SK-N-SH treated with all-trans-retinoic acid at 6 μM for 48 hours (cell line): ENCODE data around the gene SHC4.

Experiments used
- ATAC-seq: fragments of 200-7000 bp; cut with Tn5 transposase; 3 replicates; pipeline ENCODE4 v1.9.1; 2020; ENCODE audit warnings: mild to moderate bottlenecking, moderate library complexity
- ARNTL ChIP-seq: fragments of 450-650 bp; formaldehyde crosslinking; IDR thresholded peaks from 2 replicates; pipeline ENCODE4 v1.5.0; 2020; ENCODE audit warnings: low read depth, mild to moderate bottlenecking, moderate library complexity, borderline replicate concordance
- CSDC2 ChIP-seq: fragments of 250-450 bp; sonication (Bioruptor Pico); IDR thresholded peaks from 2 replicates; pipeline ENCODE4 v1.5.0; 2020; ENCODE audit warnings: mild to moderate bottlenecking, moderate library complexity
- CSRNP3 ChIP-seq: fragments of 250-450 bp; sonication (Bioruptor Pico); IDR thresholded peaks from 2 replicates; pipeline ENCODE4 v1.5.1; 2021; ENCODE audit warnings: mild to moderate bottlenecking, moderate library complexity
- ESRRG ChIP-seq: fragments of 250-450 bp; sonication (Bioruptor Pico); IDR thresholded peaks from 2 replicates; pipeline ENCODE4 v1.6.1; 2021; ENCODE audit warnings: mild to moderate bottlenecking
- GLIS3 ChIP-seq: fragments of 250-450 bp; sonication (Bioruptor Pico); IDR thresholded peaks from 2 replicates; pipeline ENCODE4 v1.5.0; 2020; ENCODE audit warnings: mild to moderate bottlenecking, moderate library complexity
- OSR1 ChIP-seq: fragments of 250-450 bp; sonication (Bioruptor Pico); IDR thresholded peaks from 2 replicates; pipeline ENCODE4 v1.8.0; 2022; ENCODE audit warnings: moderate library complexity, mild to moderate bottlenecking, inconsistent platforms
- PATZ1 ChIP-seq: fragments of 250-450 bp; sonication (Bioruptor Pico); IDR thresholded peaks from 2 replicates; pipeline ENCODE4 v1.8.0; 2020; ENCODE audit warnings: mild to moderate bottlenecking, moderate library complexity, borderline replicate concordance
- POU6F1 ChIP-seq: fragments of 250-450 bp; sonication (Bioruptor Pico); IDR thresholded peaks from 2 replicates; pipeline ENCODE4 v1.8.0; 2021; ENCODE audit warnings: low read depth, mild to moderate bottlenecking, moderate library complexity, borderline replicate concordance
- PPARA ChIP-seq: fragments of 250-450 bp; sonication (Bioruptor Pico); IDR thresholded peaks from 2 replicates; pipeline ENCODE4 v1.5.0; 2020; ENCODE audit warnings: mild to moderate bottlenecking, borderline replicate concordance
- RARB ChIP-seq: fragments of 250-450 bp; sonication (Bioruptor Pico); IDR thresholded peaks from 2 replicates; pipeline ENCODE4 v1.8.0; 2021; ENCODE audit warnings: mild to moderate bottlenecking, moderate library complexity
- SNAI2 ChIP-seq: fragments of 250-450 bp; sonication (Bioruptor Pico); IDR thresholded peaks from 2 replicates; pipeline ENCODE4 v1.5.0; 2020; ENCODE audit warnings: mild to moderate bottlenecking, moderate library complexity
- TOX ChIP-seq: fragments of 250-450 bp; sonication (Bioruptor Pico); IDR thresholded peaks from 2 replicates; pipeline ENCODE4 v1.8.0; 2021; ENCODE audit warnings: mild to moderate bottlenecking, moderate library complexity, borderline replicate concordance
- TSHZ2 ChIP-seq: fragments of 250-450 bp; sonication (Bioruptor Pico); IDR thresholded peaks from 2 replicates; pipeline ENCODE4 v1.5.0; 2020; ENCODE audit warnings: mild to moderate bottlenecking, moderate library complexity
- ZC3H10 ChIP-seq: fragments of 250-450 bp; sonication (Bioruptor Pico); IDR thresholded peaks from 2 replicates; pipeline ENCODE4 v1.5.1; 2021; ENCODE audit warnings: mild to moderate bottlenecking, moderate library complexity
- ZFP3 ChIP-seq: fragments of 250-450 bp; sonication (Bioruptor Pico); IDR thresholded peaks from 2 replicates; pipeline ENCODE4 v1.5.0; 2020; ENCODE audit warnings: mild to moderate bottlenecking, moderate library complexity
- ZFP30 ChIP-seq: fragments of 450-650 bp; formaldehyde crosslinking; IDR thresholded peaks from 2 replicates; pipeline ENCODE4 v1.5.0; 2022; ENCODE audit warnings: mild to moderate bottlenecking, moderate library complexity
- ZNF565 ChIP-seq: fragments of 450-650 bp; formaldehyde crosslinking; conservative IDR thresholded peaks from 2 replicates; pipeline ENCODE4 v1.5.0; 2020; ENCODE audit warnings: low read depth, mild to moderate bottlenecking, moderate library complexity
- ZNF8 ChIP-seq: fragments of 450-650 bp; formaldehyde crosslinking; IDR thresholded peaks from 2 replicates; pipeline ENCODE4 v1.5.0; 2020; ENCODE audit warnings: mild to moderate bottlenecking, moderate library complexity

The SHC4 gene

GRCh38 chr15:48828906-48829305 lies 134.8 kb downstream of the SHC4 start:
- TF ChIP-seq RARB (CRISPR knock-in tag): no peak
- TF ChIP-seq SNAI2 (CRISPR knock-in tag): no peak
- no peak for ATAC-seq

GRCh38 chr15:48828471-48828870 lies 135.2 kb downstream of the SHC4 start:
- ATAC-seq: no peak
- TF ChIP-seq TOX (CRISPR knock-in tag) (no peak), RARB (CRISPR knock-in tag) (no peak), ARNTL (CRISPR knock-in tag) (no peak), CSDC2 (CRISPR knock-in tag) (no peak), ZFP3 (CRISPR knock-in tag) (no peak), POU6F1 (no peak), CSRNP3 (no peak), ZNF565 (no peak), ZC3H10 (no peak), PPARA (CRISPR knock-in tag) (no peak), SNAI2 (CRISPR knock-in tag) (no peak)

- TF ChIP-seq TSHZ2 (CRISPR knock-in tag): no peak
- TF ChIP-seq ZFP3 (CRISPR knock-in tag): no peak
- no peak for TF ChIP-seq ARNTL (CRISPR knock-in tag)
- TF ChIP-seq ZNF8 (CRISPR knock-in tag): no peak
- TF ChIP-seq ZC3H10: no peak
- no peak for TF ChIP-seq CSDC2 (CRISPR knock-in tag)
- TF ChIP-seq PATZ1 (CRISPR knock-in tag): no peak
- TF ChIP-seq OSR1: no peak
- TF ChIP-seq POU6F1: no peak
- no peak for TF ChIP-seq PPARA (CRISPR knock-in tag)
- TF ChIP-seq CSRNP3: no peak
- no peak for TF ChIP-seq GLIS3 (CRISPR knock-in tag)
Measured at GRCh38 chr15:48825075-48825474, 138.6 kb downstream of the SHC4 start.

GRCh38 chr15:48823706-48824105 lies 140.0 kb downstream of the SHC4 start:
- no peak; the same call in none of the 3 replicates for ATAC-seq
- TF ChIP-seq ZC3H10 (no peak), TSHZ2 (CRISPR knock-in tag) (no peak), ZFP30 (CRISPR knock-in tag) (no peak), ESRRG (CRISPR knock-in tag) (no peak), POU6F1 (no peak), SNAI2 (CRISPR knock-in tag) (no peak)

More at GRCh38 chr15:48825075-48825474, 138.6 kb downstream of the SHC4 start:
- ATAC-seq: no peak
